ENCODE results near the gene LGALS1.

LGALS1 gene

GRCh38 chr22:37679670-37680069 is 4.2 kb downstream of the LGALS1 start:
- no peak for DNase-seq (ENCODE audit: low spot score)
- in situ Hi-C loops (cut with MboI; ENCODE audit: low sequenced_read_pairs, unreplicated experiment) = no loop called here
- no peak for TF ChIP-seq CTCF (IDR thresholded peaks at IDR 0.05; ENCODE audit: borderline replicate concordance, control extremely low read depth, extremely low read depth, insufficient read depth, missing control alignments)

GRCh38 chr22:37680191-37680851 is 4.9 kb downstream of the LGALS1 start:
- in situ Hi-C loops (cut with MboI; ENCODE audit: low sequenced_read_pairs, unreplicated experiment) = no loop called here
- DNase-seq (ENCODE audit: low spot score) = no peak
- TF ChIP-seq CTCF (IDR thresholded peaks at IDR 0.05; ENCODE audit: borderline replicate concordance, control extremely low read depth, extremely low read depth, insufficient read depth, missing control alignments) = no peak

- in situ Hi-C loops (cut with MboI; ENCODE audit: low sequenced_read_pairs, unreplicated experiment) = no loop called here
- TF ChIP-seq CTCF (IDR thresholded peaks at IDR 0.05; ENCODE audit: borderline replicate concordance, control extremely low read depth, extremely low read depth, insufficient read depth, missing control alignments) = no peak
- DNase-seq (ENCODE audit: low spot score) = no peak
These were observed 5.6 kb downstream of the LGALS1 start for GRCh38 chr22:37681001-37681424.

- DNase-seq (ENCODE audit: low spot score) = peak; percentile 85
- in situ Hi-C loops (cut with MboI; ENCODE audit: low sequenced_read_pairs, unreplicated experiment) = no loop called here
- TF ChIP-seq CTCF (IDR thresholded peaks at IDR 0.05; ENCODE audit: borderline replicate concordance, control extremely low read depth, extremely low read depth, insufficient read depth, missing control alignments) = peak; percentile 78
These were observed 6.2 kb downstream of the LGALS1 start for GRCh38 chr22:37681556-37682049.

- no peak for DNase-seq (ENCODE audit: low spot score)
- no peak for TF ChIP-seq CTCF (IDR thresholded peaks at IDR 0.05; ENCODE audit: borderline replicate concordance, control extremely low read depth, extremely low read depth, insufficient read depth, missing control alignments)
- in situ Hi-C loops (cut with MboI; ENCODE audit: low sequenced_read_pairs, unreplicated experiment) = no loop called here
These were observed 9.6 kb downstream of the LGALS1 start for GRCh38 chr22:37684803-37685615.

GRCh38 chr22:37686002-37686982 is 10.9 kb downstream of the LGALS1 start, which contains the start of gene NOL12:
TSS of gene NOL12 (plus strand) at chr22:37686343. CDS start at chr22:37686393, 50 bp downstream.
- in situ Hi-C loops (cut with MboI; ENCODE audit: low sequenced_read_pairs, unreplicated experiment) = no loop called here
- no peak for TF ChIP-seq CTCF (IDR thresholded peaks at IDR 0.05; ENCODE audit: borderline replicate concordance, control extremely low read depth, extremely low read depth, insufficient read depth, missing control alignments)
- DNase-seq (ENCODE audit: low spot score) = peak; percentile 90
